Activated CD8-positive, alpha-beta memory T cell treated with anti-CD3 and anti-CD28 coated beads for 24 hours (primary cell): ENCODE measurements around the gene SYT2.
"Not testable (repeated sequence)": the region's sequence is repeated elsewhere in the genome, so short reads cannot be mapped to it uniquely, and the experiment has no call there.

Experiments used
- DNase-seq: peaks from one replicate; pipeline ENCODE4 v3.0.0-alpha.2; 2020

The SYT2 gene

GRCh38 chr1:202710070-202711045, at the start of gene SYT2:
SYT2 (minus strand) TSS chr1:202710454; CDS start chr1:202605772, 104,682 bp downstream.
- no peak for DNase-seq

- DNase-seq = no peak
These were observed 46.1 kb upstream of the SYT2 start for GRCh38 chr1:202756391-202756790.

- no peak for DNase-seq
These were observed 44.0 kb upstream of the SYT2 start for GRCh38 chr1:202754293-202754692.

- DNase-seq = no peak
These were observed 42.5 kb upstream of the SYT2 start for GRCh38 chr1:202752774-202753173.

GRCh38 chr1:202750761-202751160, 40.5 kb upstream of the SYT2 start:
- DNase-seq = no peak

- no peak for DNase-seq
These were observed 39.8 kb upstream of the SYT2 start for GRCh38 chr1:202750024-202750423.

- no peak for DNase-seq
These were observed 35.2 kb upstream of the SYT2 start for GRCh38 chr1:202745323-202745888.

- not testable (repeated sequence) for DNase-seq
These were observed 34.5 kb upstream of the SYT2 start for GRCh38 chr1:202744770-202745169.

- DNase-seq = no peak
These were observed 32.2 kb upstream of the SYT2 start for GRCh38 chr1:202742496-202742895.

- DNase-seq = no peak
These were observed 23.0 kb upstream of the SYT2 start for GRCh38 chr1:202733251-202733650.

- no peak for DNase-seq
These were observed 18.7 kb upstream of the SYT2 start for GRCh38 chr1:202728951-202729350.

GRCh38 chr1:202725526-202725925, 15.3 kb upstream of the SYT2 start:
- DNase-seq = no peak

GRCh38 chr1:202723708-202724107, 13.5 kb upstream of the SYT2 start:
- DNase-seq = no peak

- not testable (repeated sequence) for DNase-seq
These were observed 12.8 kb upstream of the SYT2 start for GRCh38 chr1:202723046-202723445.

GRCh38 chr1:202716654-202717053, 6.4 kb upstream of the SYT2 start:
- DNase-seq = no peak

GRCh38 chr1:202714202-202714601, 3.9 kb upstream of the SYT2 start:
- not testable (repeated sequence) for DNase-seq

- DNase-seq = no peak
These were observed 2.9 kb upstream of the SYT2 start for GRCh38 chr1:202713110-202713509.

GRCh38 chr1:202711949-202712635, 1.8 kb upstream of the SYT2 start:
- no peak for DNase-seq

- DNase-seq = no peak
These were observed 795 bp downstream of the SYT2 start for GRCh38 chr1:202709276-202710041.

- DNase-seq = no peak
These were observed 1.6 kb downstream of the SYT2 start for GRCh38 chr1:202708456-202709275.

- no peak for DNase-seq
These were observed 3.4 kb downstream of the SYT2 start for GRCh38 chr1:202706851-202707250.

GRCh38 chr1:202704601-202705000, 5.7 kb downstream of the SYT2 start:
- no peak for DNase-seq
